ENCODE measurements around the gene PPP1R26. TPM values are rescaled to one million over a fixed set of nuclear protein-coding genes. Genes with fewer than 3 reads are reported as not detected.
A peak's percentile ranks its signal among the peaks of the same experiment; 100 is the strongest.
"Not testable (repeated sequence)": the region's sequence is repeated elsewhere in the genome, so short reads cannot be mapped to it uniquely, and the experiment has no call there.

PPP1R26 gene
- total RNA-seq, 2 donors from 2014 or later, result 3.7 to 7.7 TPM

DNA sequence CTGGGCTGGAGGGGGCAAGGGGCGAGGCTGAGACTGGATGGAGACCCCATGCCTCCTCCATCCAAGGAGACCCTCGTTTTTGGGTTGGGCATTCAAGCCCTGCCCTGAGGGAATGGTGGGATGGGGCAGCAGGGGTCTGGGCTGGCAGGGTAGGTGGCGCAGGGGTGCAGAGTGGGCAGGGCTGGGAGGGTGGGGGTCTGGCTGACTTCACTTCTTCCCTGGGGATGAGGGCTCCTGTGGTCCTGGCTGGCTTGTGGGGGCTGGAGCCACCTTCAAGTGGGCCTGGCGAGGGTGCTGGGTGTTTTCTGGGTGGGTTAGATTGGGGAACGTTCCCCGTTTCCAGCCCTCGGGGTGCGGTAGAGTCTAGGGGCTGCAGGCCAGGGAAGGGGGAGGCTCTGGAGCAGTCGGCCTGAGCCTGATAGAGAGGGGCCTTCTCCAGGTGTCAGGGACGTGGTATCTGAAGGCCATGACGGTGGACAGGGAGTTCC, 42.1 kb downstream of the PPP1R26 start:
- Mint-ChIP-seq H3K9me3 (no peaks in the 10 kb centered on the region), H3K27ac (no peak overlapping the region), H3K27me3 (peaks cover 26% of the 10 kb centered on the region in 2 donors), H3K4me3 (no peak overlapping the region), H3K4me1 (ENCODE audit: low read depth in 2 of 2) (no peaks in the 10 kb centered on the region), H3K36me3 (no peaks in the 10 kb centered on the region)
- ATAC-seq (no peak), DNase-seq (ENCODE audit: low spot score) (no peak)

DNA sequence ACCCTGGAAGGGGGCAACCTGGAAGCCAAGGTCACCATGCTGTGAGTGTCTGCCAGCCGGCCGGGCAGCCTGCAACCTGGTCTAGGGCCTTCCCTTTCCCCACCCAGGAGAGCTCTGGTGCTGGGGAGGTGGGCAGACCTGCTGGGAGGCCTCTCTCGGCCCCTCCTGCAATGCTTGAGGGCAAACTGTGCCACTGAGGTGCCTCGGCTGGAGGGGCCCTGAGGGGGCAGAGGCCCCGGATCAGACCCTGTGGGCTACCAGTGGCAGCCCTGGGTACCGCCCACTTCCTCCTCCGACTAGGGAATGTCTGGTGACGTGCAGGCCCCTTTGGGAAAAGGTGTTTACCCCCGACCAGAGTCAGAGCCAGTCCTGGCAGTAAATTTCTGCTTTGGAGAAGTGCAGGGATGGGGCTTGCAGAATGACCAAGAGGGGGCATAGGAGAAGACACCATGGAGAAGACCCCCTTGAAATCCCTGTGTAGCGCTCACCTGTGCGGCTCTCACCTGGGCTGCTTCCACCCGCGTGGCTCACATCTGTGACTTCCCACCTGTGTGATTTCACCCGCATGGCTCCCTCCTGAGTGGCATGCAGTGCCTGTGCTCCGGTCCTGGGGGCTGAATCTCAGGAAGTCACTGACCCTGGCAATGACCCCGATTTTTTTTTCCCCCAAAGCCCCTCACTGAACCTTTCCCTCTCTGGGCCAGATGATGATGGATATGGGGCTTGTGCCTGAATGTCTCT, 42.7 kb downstream of the PPP1R26 start:
- no peak overlapping the region for H3K4me3 Mint-ChIP-seq
- DNase-seq (ENCODE audit: low spot score) (no peak), ATAC-seq (no peak)
- H3K9me3 Mint-ChIP-seq, result no peaks in the 10 kb centered on the region
- peaks cover 26% of the 10 kb centered on the region in 2 donors for H3K27me3 Mint-ChIP-seq
- H3K27ac Mint-ChIP-seq, result no peak overlapping the region
- no peaks in the 10 kb centered on the region for H3K4me1 Mint-ChIP-seq (ENCODE audit: low read depth in 2 of 2)
- H3K36me3 Mint-ChIP-seq, result no peaks in the 10 kb centered on the region

DNA sequence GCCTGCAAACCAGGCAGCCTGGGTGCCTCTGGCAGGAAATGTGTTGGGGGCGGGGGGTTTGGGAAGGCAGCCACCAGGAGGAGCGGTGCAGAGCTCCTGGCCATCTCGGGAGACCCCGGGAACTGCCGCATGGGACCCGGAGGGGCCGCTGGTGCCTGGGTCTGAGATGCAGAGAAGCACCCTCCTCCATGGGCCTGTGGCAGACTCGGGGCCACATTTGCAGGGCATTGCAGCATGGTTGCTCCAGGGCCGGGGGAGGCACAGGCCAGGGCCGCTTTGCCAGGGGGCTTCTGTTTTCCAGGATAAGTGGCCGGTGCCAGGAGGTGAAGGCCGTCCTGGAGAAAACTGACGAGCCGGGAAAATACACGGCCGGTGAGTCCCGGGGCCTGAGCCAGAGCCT, 43.3 kb downstream of the PPP1R26 start:
- Mint-ChIP-seq H3K27ac (no peak overlapping the region), H3K4me1 (ENCODE audit: low read depth in 2 of 2) (no peaks in the 10 kb centered on the region), H3K4me3 (no peak overlapping the region), H3K36me3 (no peaks in the 10 kb centered on the region), H3K9me3 (no peaks in the 10 kb centered on the region), H3K27me3 (peaks cover 23 to 25% of the 10 kb centered on the region in 2 donors)
- no peak for DNase-seq (ENCODE audit: low spot score)
- ATAC-seq, result no peak

DNA sequence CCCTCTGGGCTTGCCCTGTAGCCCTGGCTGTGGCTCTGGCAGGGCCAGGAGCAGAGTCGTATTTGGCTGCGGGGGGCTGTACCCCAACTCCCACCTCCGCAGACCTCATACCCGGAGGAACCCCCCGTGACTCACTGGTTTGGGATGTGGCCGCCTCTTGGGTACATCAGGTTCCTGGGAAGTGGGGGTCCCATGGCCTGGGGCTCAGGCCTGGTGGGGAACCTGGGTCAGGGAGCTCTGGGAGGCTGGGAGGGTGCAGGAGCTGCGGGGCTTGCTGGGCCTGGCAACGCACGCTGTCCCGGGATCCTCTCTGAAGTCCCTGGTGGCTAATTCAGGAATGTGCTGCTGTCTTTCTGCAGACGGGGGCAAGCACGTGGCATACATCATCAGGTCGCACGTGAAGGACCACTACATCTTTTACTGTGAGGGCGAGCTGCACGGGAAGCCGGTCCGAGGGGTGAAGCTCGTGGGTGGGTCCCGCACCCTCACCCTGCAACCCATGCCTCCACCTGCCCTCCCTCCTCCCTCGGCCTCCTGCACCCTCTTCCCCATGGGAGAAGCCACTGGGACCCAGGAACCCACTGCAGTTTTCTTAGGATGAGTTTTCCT, 44.0 kb downstream of the PPP1R26 start:
- peaks cover 17 to 18% of the 10 kb centered on the region in 2 donors for H3K27me3 Mint-ChIP-seq
- H3K9me3 Mint-ChIP-seq, result no peaks in the 10 kb centered on the region
- H3K36me3 Mint-ChIP-seq, result no peaks in the 10 kb centered on the region
- no peaks in the 10 kb centered on the region for H3K4me1 Mint-ChIP-seq (ENCODE audit: low read depth in 2 of 2)
- ATAC-seq, result no peak
- no peak for DNase-seq (ENCODE audit: low spot score)
- no peak overlapping the region for H3K4me3 Mint-ChIP-seq
- no peak overlapping the region for H3K27ac Mint-ChIP-seq

DNA sequence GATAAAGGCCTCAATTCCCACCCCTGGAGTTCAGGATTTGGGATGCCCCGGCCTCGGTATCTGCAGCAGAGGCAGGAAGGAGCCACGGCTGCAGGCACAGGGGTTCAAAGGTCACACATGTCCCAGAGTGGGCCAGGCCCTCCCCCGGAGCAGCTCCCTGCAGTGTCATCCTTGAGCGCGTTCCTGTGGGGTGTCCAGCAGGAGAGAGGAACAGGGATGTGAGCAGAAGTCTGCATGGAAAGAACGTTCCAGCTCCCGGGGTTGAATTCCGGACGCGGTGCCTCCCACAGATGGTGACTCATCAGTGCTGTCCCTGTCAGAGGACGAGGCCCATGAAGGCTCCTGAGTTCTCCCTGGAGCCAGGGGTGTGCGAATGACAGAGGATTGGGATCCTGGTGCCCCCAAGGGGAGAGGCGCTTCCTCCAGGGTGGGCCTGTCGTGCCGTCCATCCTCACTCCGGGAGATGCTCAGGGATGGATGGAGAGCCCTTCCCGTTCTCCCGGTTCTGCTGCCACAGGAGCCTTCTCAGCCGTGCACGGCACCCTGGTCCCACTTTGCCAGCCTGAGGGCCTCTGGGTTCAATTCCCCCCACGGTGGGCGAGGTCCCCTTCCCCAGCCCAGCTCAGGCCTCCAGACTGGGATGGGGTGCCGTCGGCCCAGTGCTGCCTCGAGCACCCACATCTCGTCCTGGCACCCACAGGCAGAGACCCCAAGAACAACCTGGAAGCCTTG, 44.7 kb downstream of the PPP1R26 start:
- no peak overlapping the region for H3K27ac Mint-ChIP-seq
- no peak overlapping the region for H3K4me3 Mint-ChIP-seq
- no peaks in the 10 kb centered on the region for H3K9me3 Mint-ChIP-seq
- ATAC-seq (no peak), DNase-seq (ENCODE audit: low spot score) (no peak)
- peaks cover 0 to 4% of the 10 kb centered on the region in 2 donors for H3K4me1 Mint-ChIP-seq (ENCODE audit: low read depth in 2 of 2)
- no peaks in the 10 kb centered on the region for H3K36me3 Mint-ChIP-seq
- peaks cover 14% of the 10 kb centered on the region in 2 donors for H3K27me3 Mint-ChIP-seq

GRCh38 chr9:135525241-135526088, 45.9 kb downstream of the PPP1R26 start:
- peaks cover 4 to 8% of the 10 kb centered on the region in 2 donors for H3K27me3 Mint-ChIP-seq
- no peaks in the 10 kb centered on the region for H3K36me3 Mint-ChIP-seq
- ATAC-seq, result no peak

DNA sequence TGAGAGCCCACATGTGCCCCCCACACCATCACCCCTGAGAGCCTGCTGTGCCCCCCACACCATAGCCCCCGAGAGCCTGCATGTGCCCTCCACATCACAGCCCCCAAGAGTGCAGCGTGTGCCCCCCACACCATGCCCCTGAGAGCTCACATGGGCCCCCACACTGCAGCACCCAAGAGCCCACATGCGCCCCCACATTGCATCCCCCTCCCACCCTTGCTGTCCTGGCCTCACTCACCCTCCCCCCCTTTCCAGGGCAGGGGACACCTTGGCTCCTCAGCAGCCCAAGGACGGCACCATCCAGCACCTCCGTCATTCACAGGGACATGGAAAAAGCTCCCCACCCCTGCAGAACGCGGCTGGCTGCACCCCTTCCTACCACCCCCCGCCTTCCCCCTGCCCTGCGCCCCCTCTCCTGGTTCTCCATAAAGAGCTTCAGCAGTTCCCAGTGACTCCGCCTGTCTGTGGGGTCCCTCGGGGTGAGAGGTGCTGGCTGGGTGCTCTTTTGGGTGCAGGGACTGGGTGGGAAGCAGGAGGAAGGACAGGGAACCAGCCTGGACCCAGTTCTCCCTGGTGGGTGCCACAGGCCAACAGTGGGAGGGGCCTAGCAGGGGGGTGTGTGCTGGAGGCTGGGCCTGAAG, 46.6 kb downstream of the PPP1R26 start:
- H3K9me3 Mint-ChIP-seq, result no peaks in the 10 kb centered on the region
- peaks cover 0 to 13% of the 10 kb centered on the region in 2 donors for H3K4me1 Mint-ChIP-seq (ENCODE audit: low read depth in 2 of 2)
- DNase-seq (ENCODE audit: low spot score), result no peak
- no peak overlapping the region for H3K4me3 Mint-ChIP-seq
- H3K27ac Mint-ChIP-seq, result no peak overlapping the region
- ATAC-seq, result no peak
- no peaks in the 10 kb centered on the region for H3K36me3 Mint-ChIP-seq
- H3K27me3 Mint-ChIP-seq, result peaks cover under 1 to 5% of the 10 kb centered on the region in 2 donors

More at GRCh38 chr9:135525241-135526088, 45.9 kb downstream of the PPP1R26 start:
- Mint-ChIP-seq H3K27ac (no peak overlapping the region), H3K4me1 (ENCODE audit: low read depth in 2 of 2) (peaks cover 0 to 12% of the 10 kb centered on the region in 2 donors), H3K4me3 (no peak overlapping the region), H3K9me3 (no peaks in the 10 kb centered on the region)
- DNase-seq (ENCODE audit: low spot score), result no peak

- H3K4me1 Mint-ChIP-seq (ENCODE audit: low read depth in 2 of 2), result peaks cover 0 to 13% of the 10 kb centered on the region in 2 donors
- peak in 1 of 2 donors; percentile 40 for ATAC-seq
- no peak overlapping the region for H3K4me3 Mint-ChIP-seq
- DNase-seq (ENCODE audit: low spot score), result no peak
- no peaks in the 10 kb centered on the region for H3K9me3 Mint-ChIP-seq
- H3K36me3 Mint-ChIP-seq, result no peaks in the 10 kb centered on the region
- no peak overlapping the region for H3K27ac Mint-ChIP-seq
- peaks cover 4 to 5% of the 10 kb centered on the region in 2 donors for H3K27me3 Mint-ChIP-seq
Observed at GRCh38 chr9:135526730-135527571, 47.4 kb downstream of the PPP1R26 start.

DNA sequence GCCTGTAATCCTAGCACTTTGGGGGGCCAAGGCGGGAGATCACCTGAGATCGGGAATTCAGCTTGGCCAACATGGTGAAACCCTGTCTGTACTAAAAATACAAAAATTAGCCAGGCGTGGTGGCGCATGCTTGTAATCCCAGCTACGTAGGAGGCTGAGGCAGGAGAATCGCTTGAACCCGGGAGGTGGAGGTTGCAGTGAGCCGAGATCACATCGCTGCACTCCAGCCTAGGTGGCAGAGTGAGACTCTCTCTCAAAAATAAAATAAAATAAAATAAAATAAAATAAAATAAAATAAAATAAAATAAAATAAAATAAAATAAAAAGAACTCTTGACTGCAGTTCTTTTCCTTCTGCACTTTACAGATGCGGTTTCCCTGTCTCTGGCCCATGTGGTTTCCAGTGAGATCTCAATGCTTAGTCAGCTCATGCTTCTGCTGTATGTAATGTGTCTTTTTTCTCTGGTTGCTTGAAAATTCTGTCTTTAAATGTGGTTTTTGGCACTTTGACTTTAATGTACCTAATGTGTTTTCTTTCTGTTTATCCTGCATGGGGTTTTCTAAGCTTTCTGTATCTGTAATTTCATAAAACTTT, 49.4 kb downstream of the PPP1R26 start:
- not testable (repeated sequence) for H3K27ac Mint-ChIP-seq; ATAC-seq; H3K4me3 Mint-ChIP-seq; H3K27me3 Mint-ChIP-seq; H3K36me3 Mint-ChIP-seq; H3K9me3 Mint-ChIP-seq; DNase-seq (ENCODE audit: low spot score)
- H3K4me1 Mint-ChIP-seq (ENCODE audit: low read depth in 2 of 2), result peaks cover 0 to 13% of the 10 kb centered on the region in 2 donors

DNA sequence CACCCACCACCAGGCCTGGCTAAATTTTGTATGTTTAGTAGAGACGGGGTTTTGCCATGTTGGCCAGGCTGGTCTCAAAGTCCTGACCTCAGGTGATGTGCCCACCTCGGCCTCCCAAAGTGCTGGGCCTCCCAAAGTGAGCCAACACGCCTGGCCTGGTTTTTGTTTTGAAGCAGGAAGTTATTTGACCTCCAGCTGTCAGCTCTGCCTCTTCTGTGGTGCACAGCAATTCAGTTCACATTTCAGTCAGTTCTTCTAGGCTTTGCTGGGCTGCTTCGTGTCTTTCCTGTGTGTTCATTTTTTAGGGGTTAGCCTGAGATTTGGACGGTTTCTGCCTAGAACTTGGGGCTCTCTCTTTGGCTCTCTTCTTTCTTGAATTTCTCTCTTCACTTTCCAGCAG, 50.6 kb downstream of the PPP1R26 start:
- Mint-ChIP-seq H3K4me1 (ENCODE audit: low read depth in 2 of 2) (peaks cover 0 to 13% of the 10 kb centered on the region in 2 donors), H3K27me3 (peaks cover 12 to 13% of the 10 kb centered on the region in 2 donors), H3K36me3 (no peaks in the 10 kb centered on the region), H3K4me3 (no peak overlapping the region), H3K27ac (no peak overlapping the region), H3K9me3 (no peaks in the 10 kb centered on the region)
- DNase-seq (ENCODE audit: low spot score) (no peak), ATAC-seq (no peak)

DNA sequence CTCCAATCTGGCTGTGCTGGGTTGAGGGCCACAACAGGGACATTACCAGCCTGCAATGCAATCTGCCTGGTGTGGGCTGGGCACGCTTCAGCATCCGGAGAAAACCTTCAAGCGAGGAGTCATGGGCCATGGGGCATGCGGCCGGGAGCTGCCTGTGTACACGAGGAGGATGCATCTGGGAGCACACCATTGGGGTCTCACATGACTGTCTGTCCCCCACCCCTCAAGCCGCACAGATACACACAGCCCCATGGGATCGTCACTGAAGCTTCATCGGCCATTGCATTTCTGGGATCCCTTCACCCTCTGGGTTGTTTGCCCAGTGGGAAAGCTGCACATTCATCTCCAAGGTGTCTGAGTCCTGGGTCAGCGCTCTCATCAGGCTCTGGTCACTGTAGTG, 51.5 kb downstream of the PPP1R26 start:
- Mint-ChIP-seq H3K4me1 (ENCODE audit: low read depth in 2 of 2) (peaks cover 0 to 13% of the 10 kb centered on the region in 2 donors), H3K4me3 (no peak overlapping the region), H3K36me3 (no peaks in the 10 kb centered on the region), H3K9me3 (no peaks in the 10 kb centered on the region), H3K27me3 (peaks cover 12 to 13% of the 10 kb centered on the region in 2 donors), H3K27ac (no peak overlapping the region)
- ATAC-seq, result no peak
- DNase-seq (ENCODE audit: low spot score), result no peak

GRCh38 chr9:135533113-135533512, 53.5 kb downstream of the PPP1R26 start:
- no peak for DNase-seq (ENCODE audit: low spot score)
- no peaks in the 10 kb centered on the region for H3K36me3 Mint-ChIP-seq

More at GRCh38 chr9:135533113-135533512, 53.5 kb downstream of the PPP1R26 start:
- H3K27ac Mint-ChIP-seq, result no peak overlapping the region
- no peak for ATAC-seq
- H3K4me3 Mint-ChIP-seq, result no peak overlapping the region
- no peaks in the 10 kb centered on the region for H3K9me3 Mint-ChIP-seq
- H3K27me3 Mint-ChIP-seq, result peaks cover 20 to 21% of the 10 kb centered on the region in 2 donors
- H3K4me1 Mint-ChIP-seq (ENCODE audit: low read depth in 2 of 2), result peaks cover 0 to 13% of the 10 kb centered on the region in 2 donors

All from natural killer cell treated with Interleukin-12 subunit alpha and Interleukin-12 subunit beta and Interleukin-15 and Interleukin-18, amount 100 ng/mL, for 72 hours (primary cell).